H9 (cell line): ENCODE results near the gene OR2S2. TPM values are rescaled to one million over a fixed set of nuclear protein-coding genes. Genes with fewer than 3 reads are reported as not detected.

ENCODE experiments used
- DNase-seq: peaks from one replicate; pipeline ENCODE4 v3.0.0-alpha.2; 2017
- H2AFZ ChIP-seq: one replicate; pipeline ENCODE4 v1.6.1; 2013; ENCODE audit warnings: mild to moderate bottlenecking, low read length, control low read depth, moderate library complexity
- H2AK5ac ChIP-seq: 2 replicates; pipeline ENCODE4 v1.6.1; 2013; ENCODE audit warnings: low read length, control low read depth, mixed read lengths; ENCODE audit not compliant: insufficient read length
- H2BK120ac ChIP-seq: one replicate; pipeline ENCODE4 v1.6.1; 2013; ENCODE audit warnings: low read depth, mild to moderate bottlenecking, low read length, control low read depth, inconsistent platforms; ENCODE audit not compliant: poor library complexity, severe bottlenecking
- H2BK12ac ChIP-seq: 2 replicates; pipeline ENCODE4 v1.6.1; 2013; ENCODE audit warnings: low read length, control low read depth, mixed read lengths, low read depth; ENCODE audit not compliant: insufficient read length
- H2BK15ac ChIP-seq: 2 replicates; pipeline ENCODE4 v1.6.1; 2013; ENCODE audit warnings: low read depth, low read length, control low read depth
- H2BK20ac ChIP-seq: one replicate; pipeline ENCODE4 v1.6.1; 2013; ENCODE audit warnings: low read depth, mild to moderate bottlenecking, low read length, control low read depth, inconsistent platforms; ENCODE audit not compliant: poor library complexity, severe bottlenecking
- H2BK5ac ChIP-seq: 2 replicates; pipeline ENCODE4 v1.6.1; 2013; ENCODE audit warnings: low read length, control low read depth, mixed read lengths; ENCODE audit not compliant: insufficient read length
- H3K14ac ChIP-seq: 2 replicates; pipeline ENCODE4 v1.6.1; 2013; ENCODE audit warnings: low read length, control low read depth; ENCODE audit not compliant: insufficient read depth
- H3K18ac ChIP-seq: 2 replicates; pipeline ENCODE4 v1.6.1; 2013; ENCODE audit warnings: low read depth, mild to moderate bottlenecking, mixed read lengths, low read length, control low read depth; ENCODE audit not compliant: insufficient read length
- H3K23ac ChIP-seq: 2 replicates; pipeline ENCODE4 v1.6.1; 2013; ENCODE audit warnings: low read length, control low read depth, mixed read lengths, low read depth; ENCODE audit not compliant: insufficient read length
- H3K23me2 ChIP-seq: 2 replicates; pipeline ENCODE4 v1.6.1; 2013; ENCODE audit warnings: low read depth, mild to moderate bottlenecking, mixed read lengths, low read length, control low read depth; ENCODE audit not compliant: insufficient read length, poor library complexity, severe bottlenecking
- H3K27ac ChIP-seq: 2 replicates; pipeline ENCODE4 v1.5.1; 2013; ENCODE audit warnings: low read length, control low read depth, mixed read lengths, low read depth; ENCODE audit not compliant: insufficient read length
- H3K27me3 ChIP-seq: 2 replicates; pipeline ENCODE4 v1.6.1; 2013; ENCODE audit warnings: low read length, control low read depth, inconsistent platforms; ENCODE audit not compliant: insufficient read depth
- H3K4ac ChIP-seq: 2 replicates; pipeline ENCODE4 v1.6.1; 2013; ENCODE audit warnings: low read depth, mild to moderate bottlenecking, control low read depth, inconsistent platforms, low read length, moderate library complexity
- H3K4me1 ChIP-seq: 2 replicates; pipeline ENCODE4 v1.6.1; 2013; ENCODE audit warnings: low read length, control low read depth, inconsistent platforms; ENCODE audit not compliant: insufficient read depth
- H3K4me2 ChIP-seq: 2 replicates; pipeline ENCODE4 v1.6.1; 2013; ENCODE audit warnings: low read length, control low read depth, mixed read lengths; ENCODE audit not compliant: insufficient read length, insufficient read depth
- H3K56ac ChIP-seq: 2 replicates; pipeline ENCODE4 v1.6.1; 2013; ENCODE audit warnings: low read depth, mild to moderate bottlenecking, mixed read lengths, low read length, control low read depth; ENCODE audit not compliant: insufficient read length
- H3K79me1 ChIP-seq: 2 replicates; pipeline ENCODE4 v1.6.1; 2013; ENCODE audit warnings: low read depth, mild to moderate bottlenecking, moderate library complexity, low read length, control low read depth, inconsistent platforms; ENCODE audit not compliant: insufficient read depth, poor library complexity, severe bottlenecking
- H3K79me2 ChIP-seq: 2 replicates; pipeline ENCODE4 v1.6.1; 2013; ENCODE audit warnings: low read length, control low read depth, inconsistent platforms; ENCODE audit not compliant: insufficient read depth
- H3K9ac ChIP-seq: 2 replicates; pipeline ENCODE4 v1.6.1; 2013; ENCODE audit warnings: low read length, control low read depth, mixed read lengths; ENCODE audit not compliant: insufficient read length; ENCODE audit errors: extremely low read depth
- H3K9me3 ChIP-seq: one replicate; pipeline ENCODE4 v1.6.1; 2013; ENCODE audit warnings: low read depth, low read length, inconsistent platforms; ENCODE audit not compliant: control insufficient read depth
- H3T11ph ChIP-seq: one replicate; pipeline ENCODE4 v1.6.1; 2013; ENCODE audit warnings: mild to moderate bottlenecking, low read length, control low read depth, inconsistent platforms
- H4K20me1 ChIP-seq: one replicate; pipeline ENCODE4 v1.6.1; 2013; ENCODE audit not compliant: control insufficient read depth, insufficient read length, insufficient read depth
- H4K5ac ChIP-seq: 2 replicates; pipeline ENCODE4 v1.6.1; 2013; ENCODE audit warnings: low read depth, mild to moderate bottlenecking, mixed read lengths, low read length, control low read depth; ENCODE audit not compliant: insufficient read length
- H4K8ac ChIP-seq: replicated peaks from 2 replicates; pipeline ENCODE4 v1.6.1; 2013; ENCODE audit warnings: low read length, control low read depth, mixed read lengths, low read depth; ENCODE audit not compliant: insufficient read length
- H4K91ac ChIP-seq: 2 replicates; pipeline ENCODE4 v1.6.1; 2013; ENCODE audit warnings: low read depth, mild to moderate bottlenecking, moderate library complexity, mixed read lengths, low read length, control low read depth; ENCODE audit not compliant: insufficient read length
- H3K27ac Mint-ChIP-seq, 3 experiments: 2 replicates in 2 of 3; 3 replicates in 1 of 3; pipeline ENCODE4 v1.8.0; 2020 to 2021; ENCODE audit warnings: mixed read lengths in 3 of 3, mild to moderate bottlenecking in 1 of 3, moderate library complexity in 1 of 3
- H3K27me3 Mint-ChIP-seq: 2 replicates; pipeline ENCODE4 v1.8.0; 2021; ENCODE audit warnings: low read depth, mild to moderate bottlenecking, moderate library complexity, mixed read lengths
- H3K36me3 Mint-ChIP-seq, 3 experiments: 2 replicates in 2 of 3; 3 replicates in 1 of 3; pipeline ENCODE4 v1.8.0; 2020 to 2021; ENCODE audit warnings: low read depth in 3 of 3, mixed read lengths in 3 of 3; ENCODE audit not compliant: insufficient read depth in 1 of 3
- H3K4me1 Mint-ChIP-seq, 2 experiments: 2 replicates each; pipeline ENCODE4 v1.8.0; 2020; ENCODE audit warnings: mixed read lengths in 2 of 2
- H3K4me3 Mint-ChIP-seq, 2 experiments: 2 replicates in 1 of 2; 3 replicates in 1 of 2; pipeline ENCODE4 v1.8.0; 2020 to 2021; ENCODE audit warnings: mild to moderate bottlenecking in 2 of 2, mixed read lengths in 2 of 2, moderate library complexity in 1 of 2
- H3K9me3 Mint-ChIP-seq, 2 experiments: 2 replicates in 1 of 2; 3 replicates in 1 of 2; pipeline ENCODE4 v1.8.0; 2020; ENCODE audit warnings: mild to moderate bottlenecking in 2 of 2, mixed read lengths in 2 of 2, moderate library complexity in 1 of 2
- WGBS: extraction: QIAGEN DNeasy Blood & Tissue Kit; methylation state at CpG from one replicate; pipeline ENCODE4 v1.1.7; 2013; ENCODE audit warnings: missing lambda C conversion rate, low lambda C conversion rate, mixed read lengths; ENCODE audit not compliant: insufficient read length; ENCODE audit errors: extremely low coverage; 5-methylcytosine and 5-hydroxymethylcytosine counted together
- total RNA-seq: library from RNA; stranded (reverse); gene quantifications from 2 replicates; pipeline ENCODE4 v1.2.1, GENCODE V29; 2021
- TF ChIP-seq, protein P1 (sequence below): fragments of 200-600 bp; sonication (generic); conservative IDR thresholded peaks from 3 replicates; pipeline ENCODE4 v1.8.0; 2021; ENCODE audit warnings: antibody characterized with exemption, mild to moderate bottlenecking

Gene OR2S2
- total RNA-seq, 1 experiment from 2014 or later: not detected

- TF ChIP-seq, protein P1, sequence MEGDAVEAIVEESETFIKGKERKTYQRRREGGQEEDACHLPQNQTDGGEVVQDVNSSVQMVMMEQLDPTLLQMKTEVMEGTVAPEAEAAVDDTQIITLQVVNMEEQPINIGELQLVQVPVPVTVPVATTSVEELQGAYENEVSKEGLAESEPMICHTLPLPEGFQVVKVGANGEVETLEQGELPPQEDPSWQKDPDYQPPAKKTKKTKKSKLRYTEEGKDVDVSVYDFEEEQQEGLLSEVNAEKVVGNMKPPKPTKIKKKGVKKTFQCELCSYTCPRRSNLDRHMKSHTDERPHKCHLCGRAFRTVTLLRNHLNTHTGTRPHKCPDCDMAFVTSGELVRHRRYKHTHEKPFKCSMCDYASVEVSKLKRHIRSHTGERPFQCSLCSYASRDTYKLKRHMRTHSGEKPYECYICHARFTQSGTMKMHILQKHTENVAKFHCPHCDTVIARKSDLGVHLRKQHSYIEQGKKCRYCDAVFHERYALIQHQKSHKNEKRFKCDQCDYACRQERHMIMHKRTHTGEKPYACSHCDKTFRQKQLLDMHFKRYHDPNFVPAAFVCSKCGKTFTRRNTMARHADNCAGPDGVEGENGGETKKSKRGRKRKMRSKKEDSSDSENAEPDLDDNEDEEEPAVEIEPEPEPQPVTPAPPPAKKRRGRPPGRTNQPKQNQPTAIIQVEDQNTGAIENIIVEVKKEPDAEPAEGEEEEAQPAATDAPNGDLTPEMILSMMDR: no peak
- H3K27ac Mint-ChIP-seq: no peak overlapping the region
These were observed 42.2 kb downstream of the OR2S2 start for GRCh38 chr9:35915681-35916294.

More at GRCh38 chr9:35915681-35916294, 42.2 kb downstream of the OR2S2 start:
- Histone ChIP-seq H3K4me1 (no peaks in the 10 kb centered on the region), H2AFZ (no peak overlapping the region), H2BK12ac (no peak overlapping the region), H3T11ph (no peak overlapping the region), H2BK5ac (no peak overlapping the region), H3K56ac (no peak overlapping the region), H2AK5ac (no peak overlapping the region), H4K20me1 (no peaks in the 10 kb centered on the region), H3K4ac (no peak overlapping the region), H3K4me2 (no peak overlapping the region), H4K5ac (no peak overlapping the region), H2BK15ac (no peak overlapping the region), H3K79me2 (no peaks in the 10 kb centered on the region), H3K18ac (no peak overlapping the region), H3K27me3 (no peaks in the 10 kb centered on the region), H3K79me1 (no peaks in the 10 kb centered on the region), H3K9me3 (no peaks in the 10 kb centered on the region), H2BK120ac (no peak overlapping the region), H4K91ac (no peak overlapping the region), H3K23ac (no peak overlapping the region), H3K14ac (no peak overlapping the region), H3K23me2 (no peaks in the 10 kb centered on the region), H4K8ac (no peak overlapping the region), H2BK20ac (no peak overlapping the region), H3K9ac (no peak overlapping the region), H3K27ac (no peak overlapping the region)
- Mint-ChIP-seq H3K4me1 (peaks cover 7 to 8% of the 10 kb centered on the region in 2 experiments), H3K27me3 (no peaks in the 10 kb centered on the region), H3K36me3 (no peaks in the 10 kb centered on the region), H3K9me3 (no peaks in the 10 kb centered on the region), H3K4me3 (no peak overlapping the region)
- WGBS: no CpG with 5 or more reads among the region's 16 CpGs
- DNase-seq: no peak
